PC-9 (cell line): ENCODE data around the gene PPP3R2. TPM values are rescaled to one million over a fixed set of nuclear protein-coding genes. Genes with fewer than 3 reads are reported as not detected.

Experiments
- BruUV-seq: library from RNA; stranded (reverse); fragments of 400-500 nt; replicated peaks from 2 replicates; lab custom pipeline; 2021; lab: Mats Ljungman, UMichigan
- CTCF ChIA-PET: fragments of 300-600 bp; sonication (Branson Sonifier 250); formaldehyde crosslinking; loops from one replicate; lab custom pipeline; 2022; ENCODE audit warnings: antibody characterized with exemption; lab: Charles Lee
- POLR2A ChIA-PET: fragments of 300-600 bp; sonication (Branson Sonifier 250); formaldehyde crosslinking; loops from one replicate; lab custom pipeline; 2022; ENCODE audit warnings: antibody characterized with exemption; ENCODE audit not compliant: unreplicated experiment; lab: Charles Lee
- DNase-seq, 2 experiments: peaks; one replicate each; pipeline versions ENCODE4 v3.0.0 to v3.0.0-alpha.2; 2015 to 2022; ENCODE audit warnings: mixed read lengths in 1 of 2
- H2AFZ ChIP-seq: fragments of 200-600 bp; sonication (generic); 2 replicates; pipeline ENCODE4 v1.8.1; 2017; ENCODE audit warnings: antibody characterized with exemption
- H3F3A ChIP-seq: fragments of 200-600 bp; sonication (generic); 2 replicates; pipeline ENCODE4 v1.8.1; 2017; ENCODE audit warnings: antibody characterized with exemption, mild to moderate bottlenecking, low read depth; ENCODE audit not compliant: insufficient read depth
- H3K27ac ChIP-seq: fragments of 200-600 bp; sonication (generic); 2 replicates; pipeline ENCODE4 v1.6.1; 2016; ENCODE audit warnings: mixed run types
- H3K27me3 ChIP-seq: fragments of 200-600 bp; sonication (generic); 2 replicates; pipeline ENCODE4 v1.6.1; 2016; ENCODE audit warnings: low read depth, mixed run types; ENCODE audit not compliant: insufficient read depth
- H3K36me3 ChIP-seq: fragments of 200-600 bp; sonication (generic); 2 replicates; pipeline ENCODE4 v1.6.1; 2016; ENCODE audit warnings: low read depth, mixed run types
- H3K4me1 ChIP-seq: fragments of 200-600 bp; sonication (generic); replicated peaks from 2 replicates; pipeline ENCODE4 v1.6.1; 2016; ENCODE audit warnings: mixed run types; ENCODE audit not compliant: insufficient read depth
- H3K4me2 ChIP-seq: fragments of 200-600 bp; sonication (generic); 2 replicates; pipeline ENCODE4 v1.6.1; 2017; ENCODE audit warnings: mixed run types
- H3K4me3 ChIP-seq: fragments of 200-600 bp; sonication (generic); 2 replicates; pipeline ENCODE4 v1.6.1; 2016; ENCODE audit warnings: mixed run types
- H3K79me2 ChIP-seq: fragments of 200-600 bp; sonication (generic); 2 replicates; pipeline ENCODE4 v1.6.1; 2017; ENCODE audit warnings: low read depth, mixed run types
- H3K9me2 ChIP-seq: fragments of 200-600 bp; sonication (generic); 2 replicates; pipeline ENCODE4 v1.8.1; 2017; ENCODE audit warnings: mild to moderate bottlenecking; ENCODE audit not compliant: insufficient read depth
- H3K9me3 ChIP-seq: fragments of 200-600 bp; sonication (generic); 2 replicates; pipeline ENCODE4 v1.8.1; 2016; ENCODE audit warnings: low read depth; ENCODE audit not compliant: insufficient read depth
- H4K20me1 ChIP-seq: fragments of 200-600 bp; sonication (generic); 2 replicates; pipeline ENCODE4 v1.8.1; 2017; ENCODE audit not compliant: insufficient read depth
- CTCF ChIP-seq: fragments of 200-600 bp; sonication (generic); conservative IDR thresholded peaks from 2 replicates; pipeline ENCODE4 v1.6.1; 2017; ENCODE audit warnings: mixed run types, antibody characterized with exemption, mild to moderate bottlenecking, moderate library complexity
- EZH2 ChIP-seq: fragments of 200-600 bp; sonication (generic); IDR thresholded peaks from 2 replicates; pipeline ENCODE4 v1.8.0; 2017; ENCODE audit warnings: antibody characterized with exemption, low read depth
- intact Hi-C: fragments of 100-400 bp; cut with micrococcal nuclease; formaldehyde crosslinking; loops from one replicate; pipeline ENCODE4 v1.10.0; 2022; ENCODE audit not compliant: unreplicated experiment
- total RNA-seq: library from RNA; stranded (reverse); gene quantifications from 2 replicates; pipeline ENCODE4 v1.2.3, GENCODE V29; 2021

Gene PPP3R2
- total RNA-seq, 1 experiment from 2014 or later = not detected

DNA sequence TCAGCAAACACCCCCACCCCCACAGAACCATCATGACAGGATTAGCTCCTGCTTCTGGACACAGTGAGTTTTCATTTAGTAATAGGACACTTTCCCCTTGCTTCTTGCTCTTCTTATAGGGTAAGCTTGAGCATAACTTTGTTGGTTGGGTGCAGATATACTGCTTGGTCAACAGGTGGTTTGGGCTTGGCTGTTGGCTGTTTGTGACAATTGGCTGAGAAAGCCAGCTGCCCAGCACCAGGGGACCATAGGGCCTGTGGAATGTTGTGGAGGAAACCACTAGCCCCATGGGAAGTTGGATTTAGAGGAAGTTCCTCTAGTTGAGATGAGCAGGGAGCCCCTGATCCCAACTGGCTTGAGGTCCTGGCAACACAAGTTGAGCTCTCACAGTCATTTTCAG lies 30.5 kb downstream of the PPP3R2 start:
- no peaks in the 10 kb centered on the region for H3F3A ChIP-seq
- intact Hi-C loops = no loop called here
- TF ChIP-seq CTCF (no peak), EZH2 (no peak)
- 0 out of 2 replicates have a peak, but pooled peaks cover 5% of the 10 kb centered on the region for H4K20me1 ChIP-seq
- H3K9me3 ChIP-seq = no peaks in the 10 kb centered on the region
- H2AFZ ChIP-seq = no peak overlapping the region
- no peak for DNase-seq
- no peaks in the 10 kb centered on the region for H3K27me3 ChIP-seq
- H3K9me2 ChIP-seq = no peaks in the 10 kb centered on the region
- ChIA-PET CTCF (no interaction called here), POLR2A (no interaction called here)
- BruUV-seq = no TSS peak
- no peaks in the 10 kb centered on the region for H3K79me2 ChIP-seq
- peaks cover 19% of the 10 kb centered on the region; the same call in 1 of the 2 replicates for H3K36me3 ChIP-seq
- H3K4me1 ChIP-seq = no peaks in the 10 kb centered on the region
- H3K4me3 ChIP-seq = no peak overlapping the region
- H3K4me2 ChIP-seq = no peak overlapping the region
- H3K27ac ChIP-seq = no peak overlapping the region

GRCh38 chr9:101562966-101563365 lies 31.8 kb downstream of the PPP3R2 start:
- CTCF ChIA-PET = no interaction called here
- TF ChIP-seq EZH2 (no peak), CTCF (no peak)
- H3K4me1 ChIP-seq = no peaks in the 10 kb centered on the region
- POLR2A ChIA-PET = no interaction called here
- 0 out of 2 replicates have a peak, but pooled peaks cover 5% of the 10 kb centered on the region for H4K20me1 ChIP-seq
- no peak for DNase-seq
- H3K4me3 ChIP-seq = no peak overlapping the region
- H3K9me2 ChIP-seq = no peaks in the 10 kb centered on the region
- no peak overlapping the region for H3K4me2 ChIP-seq
- H3K36me3 ChIP-seq = peaks cover 25% of the 10 kb centered on the region; the same call in 1 of the 2 replicates
- no peak overlapping the region for H3K27ac ChIP-seq
- no peaks in the 10 kb centered on the region for H3K79me2 ChIP-seq
- H2AFZ ChIP-seq = no peak overlapping the region
- no TSS peak for BruUV-seq
- no peaks in the 10 kb centered on the region for H3K9me3 ChIP-seq
- no peaks in the 10 kb centered on the region for H3F3A ChIP-seq
- no peaks in the 10 kb centered on the region for H3K27me3 ChIP-seq
- intact Hi-C loops = no loop called here

DNA sequence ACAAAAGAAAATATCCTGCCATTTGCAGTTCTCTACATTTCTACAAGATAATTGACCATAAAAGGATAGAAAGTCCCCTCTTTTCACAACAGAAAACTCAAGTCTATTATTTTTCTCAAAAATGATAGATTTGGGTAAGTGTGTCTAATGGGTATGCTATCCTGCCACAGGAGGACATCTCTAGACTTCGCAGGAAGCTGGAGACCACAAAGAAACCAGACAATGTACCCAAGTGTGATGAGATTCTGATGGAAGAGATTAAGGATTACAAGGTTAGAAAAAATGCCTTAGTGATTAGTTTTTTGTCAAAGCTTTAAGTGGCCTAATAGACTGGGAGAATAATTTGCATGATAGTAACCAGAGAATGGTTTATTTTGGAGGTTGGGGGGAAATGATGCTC lies 33.0 kb downstream of the PPP3R2 start:
- ChIA-PET CTCF (no interaction called here), POLR2A (no interaction called here)
- TF ChIP-seq EZH2 (no peak), CTCF (no peak)
- H3K4me2 ChIP-seq = no peak overlapping the region
- no peaks in the 10 kb centered on the region for H3F3A ChIP-seq
- intact Hi-C loops = no loop called here
- H3K27me3 ChIP-seq = no peaks in the 10 kb centered on the region
- no peak overlapping the region for H3K4me3 ChIP-seq
- DNase-seq = no peak
- H3K36me3 ChIP-seq = peaks cover 32% of the 10 kb centered on the region
- H2AFZ ChIP-seq = no peak overlapping the region
- no peak overlapping the region for H3K27ac ChIP-seq
- no TSS peak for BruUV-seq
- no peaks in the 10 kb centered on the region for H4K20me1 ChIP-seq
- H3K79me2 ChIP-seq = no peaks in the 10 kb centered on the region
- H3K9me2 ChIP-seq = no peaks in the 10 kb centered on the region
- H3K4me1 ChIP-seq = no peaks in the 10 kb centered on the region
- H3K9me3 ChIP-seq = no peaks in the 10 kb centered on the region
